ENCODE measurements around the gene TTLL1. TPM values are rescaled to one million over a fixed set of nuclear protein-coding genes. Genes with fewer than 3 reads are reported as not detected.

The TTLL1 gene
- total RNA-seq, 2 donors from 2014 or later: 1.1 to 4.3 TPM

DNA sequence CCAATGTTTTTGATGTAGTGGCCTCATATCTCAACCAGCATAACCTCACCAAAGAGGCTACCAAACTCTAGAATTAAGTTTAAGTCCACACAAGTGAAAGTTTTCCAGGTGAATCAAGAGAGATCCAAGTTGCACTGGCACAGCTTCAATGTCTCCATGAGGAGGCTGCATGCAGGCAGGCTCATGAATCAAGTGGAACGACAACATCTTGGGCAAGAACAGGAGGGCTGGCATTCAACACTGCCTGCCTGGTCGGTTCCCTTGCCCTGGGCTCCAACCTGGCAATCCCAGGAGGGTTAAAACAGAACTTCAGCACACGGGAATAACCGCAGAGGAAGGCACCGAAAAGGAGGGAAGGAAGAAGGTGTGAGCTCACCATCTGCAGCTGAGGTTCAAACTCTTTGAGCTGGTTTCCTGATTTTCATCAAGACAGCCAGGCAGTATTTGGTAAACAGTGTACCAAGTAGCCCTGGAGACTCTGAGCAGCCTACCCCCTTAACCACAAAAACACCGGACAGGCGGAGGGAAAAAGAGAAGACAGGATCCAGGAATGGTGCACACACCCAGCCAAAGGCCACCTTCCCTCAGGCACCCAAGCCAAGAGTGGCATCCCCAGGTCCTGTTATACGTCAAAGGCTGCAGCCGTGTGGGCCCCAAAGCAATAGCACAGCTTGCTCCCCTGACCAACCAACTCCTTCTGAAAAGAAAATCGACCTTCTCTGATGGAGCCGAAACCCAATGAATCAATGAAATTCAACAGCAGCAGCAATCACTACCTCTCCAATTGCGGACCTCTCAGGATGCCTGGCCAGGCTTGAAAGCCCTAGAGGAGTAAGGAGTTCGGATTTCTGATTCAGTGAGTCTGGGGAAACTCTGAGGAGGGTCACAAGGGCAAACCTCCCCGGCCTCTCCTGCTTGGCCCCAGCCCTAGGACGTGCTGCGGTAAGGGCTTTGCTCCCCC lies 75.6 kb downstream of the TTLL1 start:
- H3K27me3 ChIP-seq (replicated peaks; ENCODE audit: insufficient read depth): no peaks in the 10 kb centered on the region
- no peaks in the 10 kb centered on the region for H3K36me3 ChIP-seq
- H3K27ac ChIP-seq: peak overlapping the region; percentile 9 to 69
- no peak for DNase-seq (ENCODE audit: low spot score)
- no peaks in the 10 kb centered on the region for H3K9me3 ChIP-seq
- TF ChIP-seq, protein P1, sequence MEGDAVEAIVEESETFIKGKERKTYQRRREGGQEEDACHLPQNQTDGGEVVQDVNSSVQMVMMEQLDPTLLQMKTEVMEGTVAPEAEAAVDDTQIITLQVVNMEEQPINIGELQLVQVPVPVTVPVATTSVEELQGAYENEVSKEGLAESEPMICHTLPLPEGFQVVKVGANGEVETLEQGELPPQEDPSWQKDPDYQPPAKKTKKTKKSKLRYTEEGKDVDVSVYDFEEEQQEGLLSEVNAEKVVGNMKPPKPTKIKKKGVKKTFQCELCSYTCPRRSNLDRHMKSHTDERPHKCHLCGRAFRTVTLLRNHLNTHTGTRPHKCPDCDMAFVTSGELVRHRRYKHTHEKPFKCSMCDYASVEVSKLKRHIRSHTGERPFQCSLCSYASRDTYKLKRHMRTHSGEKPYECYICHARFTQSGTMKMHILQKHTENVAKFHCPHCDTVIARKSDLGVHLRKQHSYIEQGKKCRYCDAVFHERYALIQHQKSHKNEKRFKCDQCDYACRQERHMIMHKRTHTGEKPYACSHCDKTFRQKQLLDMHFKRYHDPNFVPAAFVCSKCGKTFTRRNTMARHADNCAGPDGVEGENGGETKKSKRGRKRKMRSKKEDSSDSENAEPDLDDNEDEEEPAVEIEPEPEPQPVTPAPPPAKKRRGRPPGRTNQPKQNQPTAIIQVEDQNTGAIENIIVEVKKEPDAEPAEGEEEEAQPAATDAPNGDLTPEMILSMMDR (IDR thresholded peaks at IDR 0.05): no peak
- H3K4me1 ChIP-seq (ENCODE audit: control insufficient read depth in 1 of 2, low read depth in 2 of 2): peaks cover 11 to 40% of the 10 kb centered on the region in 2 donors
- peak overlapping the region; percentile 80 for H3K4me3 ChIP-seq
- no peak for ATAC-seq (ENCODE audit: insufficient number of reproducible peaks, low FRiP score, low read depth)

DNA sequence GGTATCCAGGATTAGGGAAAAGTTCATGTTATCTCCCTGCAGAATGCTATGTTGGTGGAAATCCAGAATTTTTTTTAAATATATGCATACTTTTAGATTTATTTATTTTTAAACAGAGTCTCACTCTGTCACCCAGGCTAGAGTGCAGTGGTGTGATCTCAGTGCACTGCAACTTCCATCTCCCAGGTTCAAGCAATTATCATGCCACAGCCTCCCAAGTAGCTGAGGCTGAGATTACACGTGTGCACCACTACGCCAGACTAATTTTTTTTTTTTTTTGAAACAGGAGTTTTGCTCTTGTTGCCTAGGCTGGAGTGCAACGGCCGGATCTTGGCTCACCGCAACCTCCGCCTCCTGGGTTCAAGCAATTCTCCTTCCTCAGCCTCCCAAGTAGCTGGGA lies 76.8 kb downstream of the TTLL1 start:
- H3K4me1 ChIP-seq (ENCODE audit: control insufficient read depth in 1 of 2, low read depth in 2 of 2): peaks cover 18 to 53% of the 10 kb centered on the region in 2 donors
- H3K4me3 ChIP-seq: no peak overlapping the region
- H3K27me3 ChIP-seq (replicated peaks; ENCODE audit: insufficient read depth): no peaks in the 10 kb centered on the region
- DNase-seq (ENCODE audit: low spot score): no peak
- no peak for ATAC-seq (ENCODE audit: insufficient number of reproducible peaks, low FRiP score, low read depth)
- no peak overlapping the region for H3K27ac ChIP-seq
- no peaks in the 10 kb centered on the region for H3K9me3 ChIP-seq
- TF ChIP-seq, protein P1 (IDR thresholded peaks at IDR 0.05): no peak
- H3K36me3 ChIP-seq: no peaks in the 10 kb centered on the region

DNA sequence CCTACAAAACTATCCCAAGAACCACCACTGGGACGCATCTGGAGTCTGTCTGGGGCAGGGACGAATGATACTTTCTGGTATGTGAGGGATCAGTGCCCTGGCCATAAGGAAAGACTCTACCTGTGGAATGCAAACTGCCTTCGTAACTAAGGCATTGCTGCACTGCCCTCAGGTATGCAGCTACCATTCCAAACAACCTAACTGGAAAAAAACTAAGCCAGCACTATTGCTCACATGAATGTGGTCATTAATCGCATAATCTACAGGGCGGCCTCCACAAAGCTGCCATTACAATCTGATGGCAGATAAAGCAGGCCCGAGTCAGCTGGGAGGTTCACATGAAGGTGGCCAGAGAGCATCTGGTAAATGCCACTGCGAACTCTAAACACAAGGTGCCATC lies 78.1 kb downstream of the TTLL1 start:
- TF ChIP-seq, protein P1 (IDR thresholded peaks at IDR 0.05): no peak
- Histone ChIP-seq H3K36me3 (no peaks in the 10 kb centered on the region), H3K27me3 (replicated peaks; ENCODE audit: insufficient read depth) (no peaks in the 10 kb centered on the region), H3K4me1 (ENCODE audit: control insufficient read depth in 1 of 2, low read depth in 2 of 2) (peaks cover 19 to 66% of the 10 kb centered on the region in 2 donors), H3K27ac (no peak overlapping the region), H3K9me3 (no peaks in the 10 kb centered on the region), H3K4me3 (no peak overlapping the region)
- DNase-seq (ENCODE audit: low spot score) (no peak), ATAC-seq (ENCODE audit: insufficient number of reproducible peaks, low FRiP score, low read depth) (no peak)

DNA sequence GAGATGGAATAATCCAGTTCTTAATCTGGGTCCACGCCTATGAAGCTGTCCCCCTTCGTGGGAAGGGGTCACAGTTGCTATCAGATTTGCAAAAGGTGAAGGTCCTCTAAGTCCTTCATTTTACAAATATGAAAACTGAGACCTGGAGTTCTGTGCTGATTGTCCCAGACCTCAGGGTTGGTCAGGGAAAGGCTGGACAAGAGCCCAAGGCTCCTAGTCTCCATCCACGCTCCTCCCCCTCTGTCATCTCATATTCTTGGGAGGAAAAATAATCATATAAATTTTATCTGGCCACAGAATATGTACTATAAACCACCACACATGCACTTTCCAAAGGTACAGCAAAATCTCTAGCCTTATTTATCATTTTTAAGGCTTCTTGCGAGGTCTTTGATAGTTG lies 79.7 kb downstream of the TTLL1 start:
- no peak for ATAC-seq (ENCODE audit: insufficient number of reproducible peaks, low FRiP score, low read depth)
- peak overlapping the region; percentile 63 to 77 for H3K27ac ChIP-seq
- no peaks in the 10 kb centered on the region for H3K27me3 ChIP-seq (replicated peaks; ENCODE audit: insufficient read depth)
- no peak overlapping the region for H3K4me3 ChIP-seq
- no peaks in the 10 kb centered on the region for H3K9me3 ChIP-seq
- TF ChIP-seq, protein P1 (IDR thresholded peaks at IDR 0.05): no peak
- peaks cover 19 to 76% of the 10 kb centered on the region in 2 donors for H3K4me1 ChIP-seq (ENCODE audit: control insufficient read depth in 1 of 2, low read depth in 2 of 2)
- no peak for DNase-seq (ENCODE audit: low spot score)
- no peaks in the 10 kb centered on the region for H3K36me3 ChIP-seq

DNA sequence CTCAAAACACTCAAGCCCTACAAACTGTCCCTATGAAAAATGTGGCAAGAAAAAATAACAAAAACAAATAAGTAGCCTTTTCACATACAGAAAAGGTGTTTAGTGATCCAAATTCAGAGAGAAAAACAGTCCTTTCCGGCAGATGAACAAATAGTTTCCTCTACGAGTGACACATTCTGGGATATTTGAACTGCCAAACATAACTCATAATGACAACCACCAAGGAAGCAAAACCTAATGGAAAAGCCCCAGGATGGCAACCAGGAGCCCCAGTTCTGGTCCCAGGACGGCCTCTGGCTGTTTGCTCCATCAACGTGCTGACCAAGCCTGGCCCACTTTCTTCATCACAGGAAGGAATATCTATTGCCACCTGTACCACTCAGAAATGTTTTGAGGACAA lies 80.3 kb downstream of the TTLL1 start:
- ATAC-seq (ENCODE audit: insufficient number of reproducible peaks, low FRiP score, low read depth) (no peak), DNase-seq (ENCODE audit: low spot score) (no peak)
- H3K27ac ChIP-seq: peak overlapping the region; percentile 63 to 77
- H3K4me3 ChIP-seq: no peak overlapping the region
- H3K36me3 ChIP-seq: no peaks in the 10 kb centered on the region
- TF ChIP-seq, protein P1 (IDR thresholded peaks at IDR 0.05): no peak
- H3K4me1 ChIP-seq (ENCODE audit: control insufficient read depth in 1 of 2, low read depth in 2 of 2): peaks cover 21 to 79% of the 10 kb centered on the region in 2 donors
- no peaks in the 10 kb centered on the region for H3K9me3 ChIP-seq
- no peaks in the 10 kb centered on the region for H3K27me3 ChIP-seq (replicated peaks; ENCODE audit: insufficient read depth)

All from thoracic aorta (tissue), 2 donors.